HT1080 (cell line): ENCODE measurements around the gene GRAMD1C. TPM values are rescaled to one million over a fixed set of nuclear protein-coding genes. Genes with fewer than 3 reads are reported as not detected.

Source experiments
- DNase-seq: peaks from one replicate; pipeline ENCODE4 v3.0.0-alpha.2; 2015; ENCODE audit warnings: low read depth
- total RNA-seq: library from RNA; depleted of rRNA; stranded (reverse); fragments of >200 nt; shearing (Covaris generic); gene quantifications from 2 replicates; pipeline ENCODE4 v1.2.3, GENCODE V29; 2014; rRNA removed

The GRAMD1C gene
- total RNA-seq, 1 experiment from 2014 or later, result 2.4 TPM

DNA sequence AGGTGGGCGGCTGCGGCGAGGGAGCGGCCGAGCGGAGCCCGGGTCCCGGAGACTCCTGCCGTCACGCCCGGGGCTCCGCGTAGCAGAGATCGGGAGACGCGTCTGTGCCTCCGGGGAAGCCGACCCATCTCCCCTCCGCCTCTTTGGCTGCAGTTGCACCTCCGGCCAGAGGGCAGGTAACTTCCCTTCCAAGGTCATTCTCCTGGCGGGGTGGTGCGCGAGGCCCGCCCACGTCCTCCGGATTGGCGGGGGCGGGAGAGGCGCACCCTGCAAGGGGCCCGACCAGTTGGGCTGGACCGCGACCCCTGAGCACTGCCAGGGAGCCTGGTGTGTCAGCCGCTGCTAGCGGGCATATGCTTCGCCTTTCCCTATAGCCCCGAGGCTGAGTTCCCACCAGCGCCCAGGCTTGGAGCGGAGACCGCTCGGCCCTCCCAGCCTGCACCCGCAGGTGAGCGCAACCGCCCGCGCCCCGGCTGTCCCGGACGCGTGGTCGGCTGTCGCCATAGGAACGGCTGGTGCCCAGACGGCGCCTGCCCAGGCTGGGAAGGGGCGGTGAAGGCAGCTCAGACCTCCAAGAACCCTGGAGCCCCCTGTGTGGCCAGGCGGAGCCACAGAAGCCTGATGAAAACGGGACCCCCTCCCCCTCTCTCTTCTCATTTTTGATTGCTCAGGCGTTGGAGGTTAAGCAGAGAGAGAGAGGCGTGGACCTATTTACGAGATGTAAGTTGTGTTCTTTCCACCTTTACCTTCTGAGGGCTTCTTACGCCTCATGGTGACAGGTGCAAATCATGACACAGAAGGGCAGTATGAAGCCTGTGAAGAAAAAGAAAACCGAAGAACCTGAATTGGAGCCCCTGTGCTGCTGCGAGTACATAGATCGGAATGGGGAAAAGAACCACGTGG, 109.7 kb downstream of the GRAMD1C start:
- DNase-seq, result peak; percentile 10

GRCh38 chr3:113952921-113953320, 114.3 kb downstream of the GRAMD1C start:
- no peak for DNase-seq

DNA sequence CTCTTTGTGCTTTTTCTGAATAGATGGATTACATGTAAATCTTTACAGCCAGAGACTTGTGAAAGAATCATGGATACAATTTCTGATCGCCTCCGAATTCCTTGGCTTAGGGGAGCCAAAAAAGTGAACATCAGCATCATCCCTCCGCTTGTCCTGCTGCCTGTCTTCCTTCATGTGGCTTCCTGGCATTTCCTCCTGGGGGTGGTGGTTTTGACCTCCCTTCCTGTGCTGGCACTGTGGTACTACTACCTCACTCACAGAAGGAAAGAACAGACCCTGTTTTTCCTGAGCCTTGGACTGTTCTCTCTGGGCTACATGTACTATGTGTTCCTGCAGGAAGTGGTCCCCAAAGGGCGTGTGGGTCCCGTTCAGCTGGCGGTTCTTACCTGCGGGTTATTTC, 115.1 kb downstream of the GRAMD1C start:
- peak; percentile 81 for DNase-seq

- no peak for DNase-seq
Observed at GRCh38 chr3:113954091-113954685, 115.6 kb downstream of the GRAMD1C start.

DNA sequence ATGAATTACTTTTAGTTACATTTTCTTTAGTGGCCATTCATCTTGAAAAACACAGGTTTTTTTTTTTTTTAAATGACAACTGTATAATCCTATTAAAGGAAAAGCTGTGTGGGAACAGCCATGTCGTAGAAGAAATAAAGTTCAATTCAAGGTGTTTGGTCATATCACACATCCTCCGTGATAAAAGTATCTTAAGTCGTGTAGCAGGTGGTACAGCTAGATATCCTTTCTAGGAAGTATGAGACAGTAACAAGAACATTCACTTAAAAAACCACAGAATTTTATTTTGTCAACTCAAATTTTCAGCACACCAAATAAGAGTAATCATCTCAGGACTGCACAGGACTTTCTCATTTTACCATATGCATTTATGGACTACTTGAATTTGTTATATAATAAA, 125.3 kb downstream of the GRAMD1C start:
- DNase-seq, result no peak

- DNase-seq, result no peak
Observed at GRCh38 chr3:113966172-113966571, 127.6 kb downstream of the GRAMD1C start.

DNA sequence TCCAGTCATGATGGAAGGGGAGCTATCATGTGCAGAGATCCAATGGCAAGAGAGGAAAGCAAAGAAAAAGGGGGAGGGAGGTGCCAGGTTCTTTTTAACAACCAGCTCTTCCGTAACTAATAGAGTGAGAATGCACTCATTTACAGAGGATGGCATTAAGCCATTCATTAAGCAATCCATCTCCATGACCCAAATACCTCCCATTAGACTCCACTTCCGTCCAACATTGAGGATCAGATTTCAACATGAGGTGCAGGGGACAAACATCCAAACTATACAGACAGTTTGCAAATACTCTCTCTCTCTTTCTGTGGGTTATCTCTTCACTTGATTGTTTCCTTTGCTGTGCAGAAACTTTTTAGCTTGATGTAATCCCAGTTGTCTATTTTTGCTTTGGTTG, 130.4 kb downstream of the GRAMD1C start:
- no peak for DNase-seq

GRCh38 chr3:113977822-113978221, 139.2 kb downstream of the GRAMD1C start:
- no peak for DNase-seq

DNA sequence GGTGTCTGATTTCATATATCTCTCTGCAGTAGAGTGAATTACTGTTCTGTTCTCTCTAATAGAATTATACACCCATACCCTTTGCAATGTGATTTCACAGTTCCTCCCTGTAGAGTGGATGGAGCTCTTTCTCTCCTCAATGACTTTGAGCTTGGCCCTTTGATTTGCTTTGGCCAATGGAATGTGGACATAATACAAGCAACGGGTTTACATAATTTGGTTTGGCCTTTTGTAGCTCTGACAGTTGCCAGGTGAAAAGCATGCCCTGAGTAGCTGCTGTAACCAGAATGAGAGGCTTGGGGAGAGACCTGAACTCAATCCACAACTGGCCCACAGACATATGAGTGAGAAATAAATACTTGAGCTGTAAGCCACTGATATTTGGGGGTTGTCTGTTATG, 141.3 kb downstream of the GRAMD1C start:
- DNase-seq, result no peak

DNA sequence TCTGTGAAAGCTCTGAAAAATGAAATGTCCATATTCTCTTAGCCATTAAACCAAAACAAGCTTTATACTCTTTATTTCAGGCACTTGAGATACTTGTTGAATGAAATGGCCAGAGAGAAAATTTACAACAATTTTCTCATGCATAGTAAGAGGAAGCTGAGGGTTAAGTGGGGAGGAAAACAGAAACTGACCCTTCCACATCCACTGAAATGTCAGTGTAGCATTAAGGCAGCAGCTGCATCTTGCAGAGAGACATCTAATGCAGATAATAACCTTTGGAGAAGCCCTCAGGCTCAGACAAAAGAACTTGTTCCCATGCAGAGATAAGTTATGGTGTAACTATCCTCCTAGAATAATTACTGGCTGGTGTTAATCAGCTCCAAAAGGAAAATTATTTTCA, 143.2 kb downstream of the GRAMD1C start:
- no peak for DNase-seq

DNA sequence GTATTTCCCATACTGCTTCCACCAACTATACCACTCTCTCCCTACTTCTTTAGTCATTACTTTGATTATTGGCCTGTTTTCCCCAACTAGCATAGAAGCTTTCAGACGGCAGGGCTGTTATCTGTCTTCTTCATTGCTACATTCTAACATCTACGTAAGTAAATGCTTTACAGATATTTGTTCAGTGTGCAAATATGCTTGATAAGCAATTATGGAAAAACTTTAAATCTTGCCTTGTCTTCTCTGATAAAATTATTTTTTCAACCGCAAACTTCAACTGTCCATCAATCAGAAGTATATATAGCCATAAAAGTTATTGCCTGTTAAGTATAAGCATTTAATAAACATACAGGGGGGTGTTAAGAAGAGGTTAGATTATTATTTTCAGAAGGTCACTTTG, 145.0 kb downstream of the GRAMD1C start:
- no peak for DNase-seq

DNA sequence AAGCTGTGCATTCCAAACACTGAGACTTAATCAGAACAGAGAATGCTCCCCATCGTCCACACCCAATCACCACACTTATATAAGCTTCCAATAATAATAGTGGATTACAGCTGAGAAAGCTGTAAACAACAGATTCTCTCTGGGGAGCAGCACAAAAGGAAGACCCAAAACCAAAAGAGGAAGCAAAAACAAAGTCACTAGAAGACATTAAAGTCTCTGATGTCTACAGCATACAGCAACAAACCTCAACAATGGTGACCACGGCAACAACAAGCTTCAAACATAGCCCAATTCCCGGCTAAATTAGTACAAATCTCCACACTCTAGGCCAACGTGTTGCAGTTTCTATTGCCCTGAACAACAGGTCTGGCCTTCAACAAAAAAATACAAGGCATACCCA, 147.0 kb downstream of the GRAMD1C start:
- no peak for DNase-seq

Other genes starting within 250 kb of the GRAMD1C start
- gene USF3, start 142.1 kb upstream of the GRAMD1C start, total RNA-seq, result 7.4 and 8.8 TPM in 2 replicates
- gene NAA50, start 92.5 kb upstream of the GRAMD1C start, total RNA-seq, result 351 and 605 TPM in 2 replicates
- gene ATP6V1A, start 91.8 kb upstream of the GRAMD1C start, total RNA-seq, result 58.7 and 73.2 TPM in 2 replicates
- gene ZDHHC23, start 109.2 kb downstream of the GRAMD1C start, total RNA-seq, result 3.0 and 3.9 TPM in 2 replicates
- 0.11 and 0.47 TPM in 2 replicates for gene CCDC191, start 217.7 kb downstream of the GRAMD1C start, total RNA-seq
- 32.1 and 32.3 TPM in 2 replicates for gene QTRT2, start 217.9 kb downstream of the GRAMD1C start, total RNA-seq